Peyer's patch (tissue), 4 donors: Measurements from ENCODE around the gene RNASE8.

ENCODE experiments used
- CTCF ChIP-seq, 6 experiments: fragments of 450-650 bp in 4 of 6; fragments of 200-600 bp in 2 of 6; sonication (generic) in 1 of 6; IDR thresholded peaks; one replicate each; pipeline ENCODE4 v1.5.1; 2017 to 2019; ENCODE audit warnings: antibody characterized with exemption in 6 of 6, mild to moderate bottlenecking in 3 of 6, moderate library complexity in 1 of 6
- POLR2A ChIP-seq, 2 donors: fragments of 450-650 bp; IDR thresholded peaks; one replicate each; pipeline ENCODE4 v1.5.1; 2017; ENCODE audit warnings: antibody characterized with exemption in 2 of 2, mild to moderate bottlenecking in 2 of 2, moderate library complexity in 2 of 2

GRCh38 chr14:21066882-21067502 lies 9.4 kb downstream of the RNASE8 start:
- TF ChIP-seq POLR2A (IDR thresholded peaks at IDR 0.05) (no peak), CTCF (IDR thresholded peaks at IDR 0.05) (peak in 3 of 6 experiments; percentile 19 to 25 (median 20))
